Liver (tissue), 3 donors: ENCODE results near the gene DMD.

ENCODE experiments used
- FOXA2 ChIP-seq: IDR thresholded peaks from 2 replicates; pipeline ENCODE4 v1.6.1; 2016; ENCODE audit warnings: antibody characterized with exemption
- GABPA ChIP-seq, 2 donors: IDR thresholded peaks in 1 of 2; conservative IDR thresholded peaks in 1 of 2; 2 replicates each; pipeline ENCODE4 v1.6.1; 2016; ENCODE audit warnings: antibody characterized with exemption in 2 of 2, mild to moderate bottlenecking in 1 of 2, moderate library complexity in 1 of 2
- RAD21 ChIP-seq, 2 donors: IDR thresholded peaks; 2 replicates each; pipeline ENCODE4 v1.6.1; 2016; ENCODE audit warnings: antibody characterized with exemption in 2 of 2, mild to moderate bottlenecking in 2 of 2
- RXRA ChIP-seq, 2 donors: IDR thresholded peaks; 2 replicates each; pipeline ENCODE4 v1.6.1; 2017 to 2018; ENCODE audit warnings: antibody characterized with exemption in 2 of 2, mild to moderate bottlenecking in 1 of 2
- SP1 ChIP-seq: IDR thresholded peaks from 2 replicates; pipeline ENCODE4 v1.6.1; 2018; ENCODE audit warnings: antibody characterized with exemption, mild to moderate bottlenecking
- TAF1 ChIP-seq: conservative IDR thresholded peaks from 2 replicates; pipeline ENCODE4 v1.6.1; 2016; ENCODE audit warnings: antibody characterized with exemption, mild to moderate bottlenecking
- TF ChIP-seq, protein P1 (sequence below): fragments of 150-350 bp; IDR thresholded peaks from 2 replicates; pipeline ENCODE4 v1.5.1; 2017; ENCODE audit warnings: improper control_type of control experiment, low read depth, low read length; ENCODE audit not compliant: missing input control
- TF ChIP-seq, protein P2 (sequence below): IDR thresholded peaks from 2 replicates; pipeline ENCODE4 v1.6.1; 2016; ENCODE audit warnings: antibody characterized with exemption, mild to moderate bottlenecking
- TF ChIP-seq, protein P3 (sequence below): IDR thresholded peaks from 2 replicates; pipeline ENCODE4 v1.6.1; 2016; ENCODE audit warnings: antibody characterized with exemption
- TF ChIP-seq, protein P4 (sequence below): IDR thresholded peaks from 2 replicates; pipeline ENCODE4 v1.6.1; 2016; ENCODE audit warnings: antibody characterized with exemption
- donor health status: healthy.
- donor health status: healthy.

DNA sequence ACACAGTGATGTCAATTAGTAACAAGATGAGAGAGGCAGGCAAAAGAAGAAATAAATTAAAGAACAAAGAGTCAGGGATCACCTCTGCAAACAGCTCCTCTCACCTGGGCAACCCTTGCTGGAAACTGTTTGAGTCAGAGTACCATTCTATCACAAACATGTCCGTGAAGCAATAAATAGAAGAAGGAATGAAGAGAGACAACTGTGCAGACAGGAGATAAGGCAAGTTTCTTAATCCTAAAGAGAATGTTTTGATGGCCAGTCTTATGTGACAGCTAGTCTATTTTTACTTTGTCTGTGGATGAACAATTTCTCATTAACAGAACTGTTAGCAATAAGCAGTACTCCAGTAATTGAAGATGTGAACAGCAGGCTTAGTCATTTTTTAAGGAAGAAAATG lies 422.4 kb downstream of the DMD start:
- TF ChIP-seq, protein P1, sequence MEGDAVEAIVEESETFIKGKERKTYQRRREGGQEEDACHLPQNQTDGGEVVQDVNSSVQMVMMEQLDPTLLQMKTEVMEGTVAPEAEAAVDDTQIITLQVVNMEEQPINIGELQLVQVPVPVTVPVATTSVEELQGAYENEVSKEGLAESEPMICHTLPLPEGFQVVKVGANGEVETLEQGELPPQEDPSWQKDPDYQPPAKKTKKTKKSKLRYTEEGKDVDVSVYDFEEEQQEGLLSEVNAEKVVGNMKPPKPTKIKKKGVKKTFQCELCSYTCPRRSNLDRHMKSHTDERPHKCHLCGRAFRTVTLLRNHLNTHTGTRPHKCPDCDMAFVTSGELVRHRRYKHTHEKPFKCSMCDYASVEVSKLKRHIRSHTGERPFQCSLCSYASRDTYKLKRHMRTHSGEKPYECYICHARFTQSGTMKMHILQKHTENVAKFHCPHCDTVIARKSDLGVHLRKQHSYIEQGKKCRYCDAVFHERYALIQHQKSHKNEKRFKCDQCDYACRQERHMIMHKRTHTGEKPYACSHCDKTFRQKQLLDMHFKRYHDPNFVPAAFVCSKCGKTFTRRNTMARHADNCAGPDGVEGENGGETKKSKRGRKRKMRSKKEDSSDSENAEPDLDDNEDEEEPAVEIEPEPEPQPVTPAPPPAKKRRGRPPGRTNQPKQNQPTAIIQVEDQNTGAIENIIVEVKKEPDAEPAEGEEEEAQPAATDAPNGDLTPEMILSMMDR, result no peak
- TF ChIP-seq, protein P2, sequence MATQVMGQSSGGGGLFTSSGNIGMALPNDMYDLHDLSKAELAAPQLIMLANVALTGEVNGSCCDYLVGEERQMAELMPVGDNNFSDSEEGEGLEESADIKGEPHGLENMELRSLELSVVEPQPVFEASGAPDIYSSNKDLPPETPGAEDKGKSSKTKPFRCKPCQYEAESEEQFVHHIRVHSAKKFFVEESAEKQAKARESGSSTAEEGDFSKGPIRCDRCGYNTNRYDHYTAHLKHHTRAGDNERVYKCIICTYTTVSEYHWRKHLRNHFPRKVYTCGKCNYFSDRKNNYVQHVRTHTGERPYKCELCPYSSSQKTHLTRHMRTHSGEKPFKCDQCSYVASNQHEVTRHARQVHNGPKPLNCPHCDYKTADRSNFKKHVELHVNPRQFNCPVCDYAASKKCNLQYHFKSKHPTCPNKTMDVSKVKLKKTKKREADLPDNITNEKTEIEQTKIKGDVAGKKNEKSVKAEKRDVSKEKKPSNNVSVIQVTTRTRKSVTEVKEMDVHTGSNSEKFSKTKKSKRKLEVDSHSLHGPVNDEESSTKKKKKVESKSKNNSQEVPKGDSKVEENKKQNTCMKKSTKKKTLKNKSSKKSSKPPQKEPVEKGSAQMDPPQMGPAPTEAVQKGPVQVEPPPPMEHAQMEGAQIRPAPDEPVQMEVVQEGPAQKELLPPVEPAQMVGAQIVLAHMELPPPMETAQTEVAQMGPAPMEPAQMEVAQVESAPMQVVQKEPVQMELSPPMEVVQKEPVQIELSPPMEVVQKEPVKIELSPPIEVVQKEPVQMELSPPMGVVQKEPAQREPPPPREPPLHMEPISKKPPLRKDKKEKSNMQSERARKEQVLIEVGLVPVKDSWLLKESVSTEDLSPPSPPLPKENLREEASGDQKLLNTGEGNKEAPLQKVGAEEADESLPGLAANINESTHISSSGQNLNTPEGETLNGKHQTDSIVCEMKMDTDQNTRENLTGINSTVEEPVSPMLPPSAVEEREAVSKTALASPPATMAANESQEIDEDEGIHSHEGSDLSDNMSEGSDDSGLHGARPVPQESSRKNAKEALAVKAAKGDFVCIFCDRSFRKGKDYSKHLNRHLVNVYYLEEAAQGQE, result no peak
- no peak for TF ChIP-seq RXRA (IDR thresholded peaks at IDR 0.05)
- TF ChIP-seq, protein P3, sequence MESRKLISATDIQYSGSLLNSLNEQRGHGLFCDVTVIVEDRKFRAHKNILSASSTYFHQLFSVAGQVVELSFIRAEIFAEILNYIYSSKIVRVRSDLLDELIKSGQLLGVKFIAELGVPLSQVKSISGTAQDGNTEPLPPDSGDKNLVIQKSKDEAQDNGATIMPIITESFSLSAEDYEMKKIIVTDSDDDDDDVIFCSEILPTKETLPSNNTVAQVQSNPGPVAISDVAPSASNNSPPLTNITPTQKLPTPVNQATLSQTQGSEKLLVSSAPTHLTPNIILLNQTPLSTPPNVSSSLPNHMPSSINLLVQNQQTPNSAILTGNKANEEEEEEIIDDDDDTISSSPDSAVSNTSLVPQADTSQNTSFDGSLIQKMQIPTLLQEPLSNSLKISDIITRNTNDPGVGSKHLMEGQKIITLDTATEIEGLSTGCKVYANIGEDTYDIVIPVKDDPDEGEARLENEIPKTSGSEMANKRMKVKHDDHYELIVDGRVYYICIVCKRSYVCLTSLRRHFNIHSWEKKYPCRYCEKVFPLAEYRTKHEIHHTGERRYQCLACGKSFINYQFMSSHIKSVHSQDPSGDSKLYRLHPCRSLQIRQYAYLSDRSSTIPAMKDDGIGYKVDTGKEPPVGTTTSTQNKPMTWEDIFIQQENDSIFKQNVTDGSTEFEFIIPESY, result no peak
- no peak for TF ChIP-seq GABPA (IDR thresholded peaks at IDR 0.05 in 1 of 2, conservative IDR thresholded peaks at IDR 0.05 in 1 of 2)
- TF ChIP-seq TAF1, result no peak
- TF ChIP-seq SP1, result no peak
- no peak for TF ChIP-seq FOXA2
- TF ChIP-seq RAD21 (IDR thresholded peaks at IDR 0.05), result no peak
- TF ChIP-seq, protein P4, sequence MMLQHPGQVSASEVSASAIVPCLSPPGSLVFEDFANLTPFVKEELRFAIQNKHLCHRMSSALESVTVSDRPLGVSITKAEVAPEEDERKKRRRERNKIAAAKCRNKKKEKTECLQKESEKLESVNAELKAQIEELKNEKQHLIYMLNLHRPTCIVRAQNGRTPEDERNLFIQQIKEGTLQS, result no peak
